ENCODE measurements around the gene RPL19.

DNA sequence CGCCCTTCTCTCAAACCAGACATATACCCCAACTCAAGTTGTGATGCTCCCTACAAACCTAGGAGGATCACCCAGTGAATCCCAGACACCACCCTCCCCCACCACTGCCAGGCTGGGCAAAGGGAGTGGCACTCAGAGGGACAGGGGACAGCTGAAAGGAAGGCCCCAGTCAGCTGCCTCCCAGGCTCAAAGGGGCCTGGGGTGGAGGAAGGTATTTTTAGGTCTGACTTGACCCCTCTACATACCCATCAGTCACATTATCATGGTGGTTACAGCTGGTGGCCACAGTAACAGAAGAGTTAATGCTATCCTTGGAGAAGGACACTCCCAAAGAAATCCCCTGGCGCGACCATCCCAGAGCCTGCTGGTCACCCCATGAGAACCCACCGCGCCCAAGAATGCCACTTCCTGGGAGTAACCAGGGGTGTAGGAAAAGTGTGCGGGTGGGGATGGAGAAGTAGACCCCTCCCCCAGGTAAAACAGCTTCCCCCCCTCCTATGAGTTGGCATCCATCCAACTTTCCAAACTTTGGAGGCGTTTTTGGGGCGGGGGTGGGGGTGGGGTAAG lies 3.8 kb upstream of the RPL19 start:
- no peak for TF ChIP-seq POLR2A (IDR thresholded peaks at IDR 0.05)
- TF ChIP-seq, protein P1, sequence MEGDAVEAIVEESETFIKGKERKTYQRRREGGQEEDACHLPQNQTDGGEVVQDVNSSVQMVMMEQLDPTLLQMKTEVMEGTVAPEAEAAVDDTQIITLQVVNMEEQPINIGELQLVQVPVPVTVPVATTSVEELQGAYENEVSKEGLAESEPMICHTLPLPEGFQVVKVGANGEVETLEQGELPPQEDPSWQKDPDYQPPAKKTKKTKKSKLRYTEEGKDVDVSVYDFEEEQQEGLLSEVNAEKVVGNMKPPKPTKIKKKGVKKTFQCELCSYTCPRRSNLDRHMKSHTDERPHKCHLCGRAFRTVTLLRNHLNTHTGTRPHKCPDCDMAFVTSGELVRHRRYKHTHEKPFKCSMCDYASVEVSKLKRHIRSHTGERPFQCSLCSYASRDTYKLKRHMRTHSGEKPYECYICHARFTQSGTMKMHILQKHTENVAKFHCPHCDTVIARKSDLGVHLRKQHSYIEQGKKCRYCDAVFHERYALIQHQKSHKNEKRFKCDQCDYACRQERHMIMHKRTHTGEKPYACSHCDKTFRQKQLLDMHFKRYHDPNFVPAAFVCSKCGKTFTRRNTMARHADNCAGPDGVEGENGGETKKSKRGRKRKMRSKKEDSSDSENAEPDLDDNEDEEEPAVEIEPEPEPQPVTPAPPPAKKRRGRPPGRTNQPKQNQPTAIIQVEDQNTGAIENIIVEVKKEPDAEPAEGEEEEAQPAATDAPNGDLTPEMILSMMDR (IDR thresholded peaks at IDR 0.05), result no peak
